Body of pancreas (tissue), 4 donors: ENCODE data around the gene TRIM25. TPM values are rescaled to one million over a fixed set of nuclear protein-coding genes. Genes with fewer than 3 reads are reported as not detected.

Experiments
- ATAC-seq: fragments of 150-250 bp; one replicate; pipeline ENCODE4 v1.9.1; 2016
- DNase-seq, 4 donors: peaks; one replicate each; pipeline ENCODE4 v3.0.0-alpha.2; 2019
- H3K27ac ChIP-seq, 4 donors: fragments of 200-600 bp; sonication (generic); 1 replicate in 3 of 4; 2 replicates in 1 of 4; pipeline versions ENCODE4 v1.5.1 to v1.6.1; 2016 to 2019; ENCODE audit warnings: mild to moderate bottlenecking in 1 of 4, mixed read lengths in 1 of 4, moderate library complexity in 1 of 4
- H3K27me3 ChIP-seq, 2 donors: fragments of 200-600 bp; sonication (generic); one replicate each; pipeline ENCODE4 v1.6.0; 2016; ENCODE audit warnings: mild to moderate bottlenecking in 1 of 2
- H3K36me3 ChIP-seq, 2 donors: fragments of 200-600 bp; sonication (generic); replicated peaks in 1 of 2; 2 replicates each; pipeline ENCODE4 v1.5.1; 2016; ENCODE audit warnings: low read depth in 2 of 2; ENCODE audit not compliant: insufficient read depth in 1 of 2
- H3K4me1 ChIP-seq: fragments of 200-600 bp; sonication (generic); one replicate; pipeline ENCODE4 v1.6.0; 2016
- H3K4me3 ChIP-seq, 2 donors: fragments of 200-600 bp; sonication (generic); 1 replicate in 1 of 2; 2 replicates in 1 of 2; pipeline ENCODE4 v1.5.1; 2016 to 2019
- H3K9me3 ChIP-seq, 3 donors: fragments of 200-600 bp; sonication (generic); 1 replicate in 2 of 3; 2 replicates in 1 of 3; pipeline ENCODE4 v1.5.1; 2016
- POLR2A ChIP-seq, 3 donors: fragments of 450-650 bp; IDR thresholded peaks; one replicate each; pipeline ENCODE4 v1.6.1; 2016; ENCODE audit warnings: antibody characterized with exemption in 3 of 3, mild to moderate bottlenecking in 2 of 3
- WGBS, 2 donors: methylation state at CpG; one replicate each; pipeline ENCODE4 v1.1.5; 2017; 5-methylcytosine and 5-hydroxymethylcytosine counted together
- intact Hi-C: fragments of 100-400 bp; cut with DNase I; formaldehyde crosslinking; loops from one replicate; pipeline ENCODE4 v1.15.1; 2023
- total RNA-seq, 2 donors: library from RNA; depleted of rRNA; stranded (reverse); fragments of >200 nt; gene quantifications; one replicate each; pipeline ENCODE4 v1.1.0, GENCODE V29; 2016
- TF ChIP-seq, protein P1 (sequence below), 7 experiments: fragments of 450-650 bp in 4 of 7; fragments of 200-600 bp in 3 of 7; sonication (generic) in 3 of 7; IDR thresholded peaks; one replicate each; pipeline ENCODE4 v1.5.1; 2016 to 2019; ENCODE audit warnings: antibody characterized with exemption in 7 of 7

Gene TRIM25
- total RNA-seq, 2 donors from 2014 or later: 13.5 to 21.8 TPM

DNA sequence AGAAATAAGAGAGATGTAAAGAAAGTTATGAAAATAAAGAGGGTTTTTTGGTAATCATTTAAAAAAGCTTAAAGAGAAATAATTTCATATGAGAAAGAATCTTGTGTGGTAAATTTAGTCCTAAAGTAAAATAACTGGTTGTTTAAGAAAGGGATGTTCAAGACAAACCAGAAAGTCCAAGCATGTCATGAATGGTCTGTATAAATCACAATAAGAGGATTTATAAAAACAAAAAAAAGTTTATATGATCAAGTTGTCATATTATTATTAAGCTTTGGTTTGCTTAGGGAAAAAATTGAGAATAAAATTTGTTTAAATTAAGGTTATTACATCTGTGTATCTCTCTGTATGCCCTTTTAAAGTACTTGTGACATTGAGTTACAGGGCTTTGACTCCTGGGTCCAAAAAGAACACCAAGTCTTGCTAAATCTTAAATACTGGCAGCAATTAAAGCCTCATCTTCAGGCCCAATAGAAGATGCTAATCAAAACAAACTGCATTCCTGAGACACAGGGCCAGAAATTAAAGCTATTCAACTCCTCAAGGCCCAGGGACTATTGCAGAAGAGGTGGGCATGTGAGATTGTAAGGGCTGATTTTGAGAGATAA, 15.6 kb upstream of the TRIM25 start:
- no peak for DNase-seq
- Histone ChIP-seq H3K9me3 (no peaks in the 10 kb centered on the region), H3K4me3 (no peak overlapping the region), H3K27me3 (no peaks in the 10 kb centered on the region), H3K4me1 (no peaks in the 10 kb centered on the region), H3K27ac (no peak overlapping the region), H3K36me3 (peaks cover 0 to 2% of the 10 kb centered on the region in 2 donors)
- intact Hi-C loops: no loop called here
- ATAC-seq: no peak
- TF ChIP-seq POLR2A (IDR thresholded peaks at IDR 0.05): no peak
- TF ChIP-seq, protein P1, sequence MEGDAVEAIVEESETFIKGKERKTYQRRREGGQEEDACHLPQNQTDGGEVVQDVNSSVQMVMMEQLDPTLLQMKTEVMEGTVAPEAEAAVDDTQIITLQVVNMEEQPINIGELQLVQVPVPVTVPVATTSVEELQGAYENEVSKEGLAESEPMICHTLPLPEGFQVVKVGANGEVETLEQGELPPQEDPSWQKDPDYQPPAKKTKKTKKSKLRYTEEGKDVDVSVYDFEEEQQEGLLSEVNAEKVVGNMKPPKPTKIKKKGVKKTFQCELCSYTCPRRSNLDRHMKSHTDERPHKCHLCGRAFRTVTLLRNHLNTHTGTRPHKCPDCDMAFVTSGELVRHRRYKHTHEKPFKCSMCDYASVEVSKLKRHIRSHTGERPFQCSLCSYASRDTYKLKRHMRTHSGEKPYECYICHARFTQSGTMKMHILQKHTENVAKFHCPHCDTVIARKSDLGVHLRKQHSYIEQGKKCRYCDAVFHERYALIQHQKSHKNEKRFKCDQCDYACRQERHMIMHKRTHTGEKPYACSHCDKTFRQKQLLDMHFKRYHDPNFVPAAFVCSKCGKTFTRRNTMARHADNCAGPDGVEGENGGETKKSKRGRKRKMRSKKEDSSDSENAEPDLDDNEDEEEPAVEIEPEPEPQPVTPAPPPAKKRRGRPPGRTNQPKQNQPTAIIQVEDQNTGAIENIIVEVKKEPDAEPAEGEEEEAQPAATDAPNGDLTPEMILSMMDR (IDR thresholded peaks at IDR 0.05): no peak

DNA sequence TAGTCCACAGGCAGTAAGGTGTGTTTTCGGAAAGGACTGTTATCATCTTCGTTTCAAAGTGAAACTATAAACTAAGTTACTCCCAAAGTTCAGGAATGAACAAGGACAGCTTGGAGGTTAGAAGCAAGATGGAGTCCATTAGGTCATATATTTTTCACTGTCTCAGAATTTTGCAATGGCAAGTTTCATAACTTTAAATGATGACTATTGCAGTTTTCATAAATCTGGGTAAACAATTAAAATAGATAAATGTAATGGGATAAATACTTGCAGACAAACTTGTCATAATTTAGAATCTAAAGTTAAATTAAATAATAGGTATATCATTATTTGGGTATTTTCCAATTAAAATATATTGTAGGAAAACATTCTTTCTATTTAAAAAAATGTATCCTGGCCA, 14.7 kb upstream of the TRIM25 start:
- intact Hi-C loops: no loop called here
- H3K27ac ChIP-seq: no peak overlapping the region
- no peak for TF ChIP-seq POLR2A (IDR thresholded peaks at IDR 0.05)
- TF ChIP-seq, protein P1 (IDR thresholded peaks at IDR 0.05): no peak
- 89 to 90% methylated on average over 2 of the region's 2 CpGs for WGBS, 2 donors
- no peaks in the 10 kb centered on the region for H3K27me3 ChIP-seq
- no peak overlapping the region for H3K4me3 ChIP-seq
- H3K9me3 ChIP-seq: no peaks in the 10 kb centered on the region
- H3K4me1 ChIP-seq: no peaks in the 10 kb centered on the region
- ATAC-seq (no peak), DNase-seq (no peak)
- H3K36me3 ChIP-seq: no peaks in the 10 kb centered on the region

DNA sequence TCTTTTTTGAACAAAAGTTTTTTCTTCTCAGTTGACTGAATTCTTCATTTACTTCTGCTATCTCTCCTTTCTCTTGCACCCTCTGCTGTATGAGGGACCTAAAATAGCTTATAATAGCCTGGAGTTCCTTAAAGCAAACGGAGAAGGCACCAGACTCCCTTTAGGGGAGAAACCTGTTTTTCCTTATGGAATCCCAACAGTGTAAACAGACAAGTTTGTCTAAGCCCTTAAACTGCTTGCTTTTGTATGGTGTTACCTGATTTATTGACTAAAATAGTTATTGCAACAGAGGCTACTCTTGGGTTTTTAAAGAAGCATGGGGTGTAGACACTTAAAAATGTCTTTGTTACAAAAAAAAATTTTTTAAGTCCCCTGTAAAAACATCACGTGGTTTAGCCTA, 12.9 kb upstream of the TRIM25 start:
- Histone ChIP-seq H3K9me3 (no peaks in the 10 kb centered on the region), H3K36me3 (no peaks in the 10 kb centered on the region), H3K4me3 (no peak overlapping the region), H3K4me1 (no peaks in the 10 kb centered on the region), H3K27me3 (no peaks in the 10 kb centered on the region), H3K27ac (no peak overlapping the region)
- intact Hi-C loops: no loop called here
- 69 to 81% methylated on average over 2 of the region's 2 CpGs for WGBS, 2 donors
- no peak for ATAC-seq
- no peak for DNase-seq
- TF ChIP-seq, protein P1 (IDR thresholded peaks at IDR 0.05): no peak
- no peak for TF ChIP-seq POLR2A (IDR thresholded peaks at IDR 0.05)

DNA sequence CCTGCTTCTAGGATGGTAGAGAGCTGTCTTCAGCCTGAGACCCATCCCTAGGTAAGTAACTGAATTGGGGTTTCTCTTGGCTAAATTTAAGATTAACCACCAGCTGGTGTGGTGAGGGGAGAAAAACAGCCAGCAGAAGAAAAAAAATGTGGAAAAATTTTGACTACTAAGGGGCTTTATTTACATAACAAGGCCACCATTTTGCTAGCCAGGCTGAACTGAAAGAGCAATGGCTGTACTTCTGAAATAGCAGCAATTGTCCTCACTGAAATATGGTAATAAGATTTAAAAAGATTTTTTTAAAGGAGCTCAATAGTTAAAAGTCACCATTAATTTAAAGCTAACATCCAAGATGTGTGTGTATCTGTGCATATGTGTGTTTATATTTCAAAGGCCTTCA, 12.4 kb upstream of the TRIM25 start:
- intact Hi-C loops: no loop called here
- no peak overlapping the region for H3K27ac ChIP-seq
- H3K36me3 ChIP-seq: no peaks in the 10 kb centered on the region
- no peak for TF ChIP-seq POLR2A (IDR thresholded peaks at IDR 0.05)
- TF ChIP-seq, protein P1 (IDR thresholded peaks at IDR 0.05): no peak
- ATAC-seq: no peak
- H3K27me3 ChIP-seq: no peaks in the 10 kb centered on the region
- DNase-seq: no peak
- no peaks in the 10 kb centered on the region for H3K9me3 ChIP-seq
- no peak overlapping the region for H3K4me3 ChIP-seq
- H3K4me1 ChIP-seq: no peaks in the 10 kb centered on the region

DNA sequence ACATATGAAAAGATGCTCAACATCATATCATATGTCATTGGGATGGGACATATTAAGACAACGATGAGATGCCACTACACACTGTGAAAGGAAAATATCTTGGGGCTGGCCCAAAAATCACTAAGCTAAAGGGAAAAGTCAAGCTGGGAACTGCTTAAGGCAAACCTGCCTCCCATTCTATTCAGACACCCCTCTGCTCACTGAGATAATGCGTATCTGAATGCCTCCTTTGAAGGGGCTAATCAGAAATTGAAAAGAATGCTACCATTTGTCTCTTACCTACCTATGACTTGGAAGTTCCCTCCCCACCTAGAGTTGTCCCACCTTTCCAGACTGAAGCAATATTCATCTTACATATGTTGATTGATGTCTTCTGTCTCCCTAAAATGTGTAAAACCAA, 11.2 kb upstream of the TRIM25 start:
- DNase-seq (no peak), ATAC-seq (no peak)
- no peak for TF ChIP-seq POLR2A (IDR thresholded peaks at IDR 0.05)
- TF ChIP-seq, protein P1 (IDR thresholded peaks at IDR 0.05): no peak
- Histone ChIP-seq H3K27ac (no peak overlapping the region), H3K36me3 (no peaks in the 10 kb centered on the region), H3K4me3 (no peak overlapping the region), H3K4me1 (no peaks in the 10 kb centered on the region), H3K9me3 (no peaks in the 10 kb centered on the region), H3K27me3 (no peaks in the 10 kb centered on the region)
- intact Hi-C loops: no loop called here
- 83 to 84% methylated on average over 2 of the region's 2 CpGs for WGBS, 2 donors
